HPDE6-E6E7 (cell line): ENCODE measurements around the gene RELN.
"Not testable (repeated sequence)": the region's sequence is repeated elsewhere in the genome, so short reads cannot be mapped to it uniquely, and the experiment has no call there.

Source experiments
- DNase-seq: peaks from one replicate; pipeline ENCODE4 v3.0.0; 2011; ENCODE audit warnings: missing footprints; ENCODE audit errors: extremely low spot score

RELN gene

GRCh38 chr7:103944230-103944900 lies 45.1 kb downstream of the RELN start:
- no peak for DNase-seq

GRCh38 chr7:103941976-103942375 lies 47.5 kb downstream of the RELN start:
- DNase-seq: no peak

- DNase-seq: no peak
These were observed 48.8 kb downstream of the RELN start for GRCh38 chr7:103940382-103941268.

- no peak for DNase-seq
These were observed 51.8 kb downstream of the RELN start for GRCh38 chr7:103937680-103938079.

- DNase-seq: no peak
These were observed 52.9 kb downstream of the RELN start for GRCh38 chr7:103936558-103936957.

- no peak for DNase-seq
These were observed 55.0 kb downstream of the RELN start for GRCh38 chr7:103934508-103934907.

GRCh38 chr7:103932389-103932788 lies 57.1 kb downstream of the RELN start:
- no peak for DNase-seq

- no peak for DNase-seq
These were observed 59.6 kb downstream of the RELN start for GRCh38 chr7:103929901-103930311.

GRCh38 chr7:103928581-103928980 lies 60.9 kb downstream of the RELN start:
- no peak for DNase-seq

- no peak for DNase-seq
These were observed 65.3 kb downstream of the RELN start for GRCh38 chr7:103924184-103924583.

- no peak for DNase-seq
These were observed 67.1 kb downstream of the RELN start for GRCh38 chr7:103922407-103922806.

GRCh38 chr7:103921692-103922091 lies 67.8 kb downstream of the RELN start:
- DNase-seq: no peak

GRCh38 chr7:103919272-103919868 lies 70.1 kb downstream of the RELN start:
- no peak for DNase-seq

GRCh38 chr7:103918631-103919271 lies 70.7 kb downstream of the RELN start:
- DNase-seq: no peak

- DNase-seq: no peak
These were observed 73.6 kb downstream of the RELN start for GRCh38 chr7:103915680-103916357.

GRCh38 chr7:103914147-103914899 lies 75.1 kb downstream of the RELN start:
- DNase-seq: no peak

GRCh38 chr7:103912891-103913605 lies 76.4 kb downstream of the RELN start:
- no peak for DNase-seq

- DNase-seq: not testable (repeated sequence)
These were observed 78.4 kb downstream of the RELN start for GRCh38 chr7:103911015-103911414.

- DNase-seq: no peak
These were observed 83.5 kb downstream of the RELN start for GRCh38 chr7:103905997-103906396.

GRCh38 chr7:103902917-103903316 lies 86.5 kb downstream of the RELN start:
- DNase-seq: no peak
